ENCODE measurements around the gene B4GALNT4.
"Not testable (repeated sequence)": the region's sequence is repeated elsewhere in the genome, so short reads cannot be mapped to it uniquely, and the experiment has no call there.

Gene B4GALNT4

DNA sequence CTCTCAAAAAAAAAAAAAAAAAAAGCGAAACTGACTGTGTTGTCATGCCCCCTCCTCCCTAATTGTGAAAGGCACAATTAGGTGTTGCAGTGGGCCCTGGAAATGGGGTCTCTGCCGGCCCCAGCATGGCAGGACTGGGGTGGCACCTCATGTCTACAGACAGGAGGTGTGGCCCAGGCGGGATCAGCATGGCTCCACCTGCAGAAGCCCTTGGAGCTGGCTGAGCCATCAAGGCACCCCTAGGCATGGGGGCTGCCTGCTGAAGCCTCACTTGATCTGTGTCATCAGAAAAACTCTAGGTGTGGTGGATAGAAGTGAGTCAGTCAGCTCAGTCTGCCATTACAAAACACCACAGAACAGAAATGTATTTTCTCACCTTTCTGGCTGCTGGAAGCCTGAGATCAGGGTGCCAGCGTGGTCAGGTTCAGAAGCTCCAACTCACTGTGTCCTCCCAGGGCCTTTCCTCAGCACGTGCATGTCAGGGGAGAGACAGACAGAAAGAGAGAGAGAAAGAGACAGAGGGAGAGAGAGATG is 10.1 kb upstream of the B4GALNT4 start:
- no peak for DNase-seq (ENCODE audit: low read depth)

DNA sequence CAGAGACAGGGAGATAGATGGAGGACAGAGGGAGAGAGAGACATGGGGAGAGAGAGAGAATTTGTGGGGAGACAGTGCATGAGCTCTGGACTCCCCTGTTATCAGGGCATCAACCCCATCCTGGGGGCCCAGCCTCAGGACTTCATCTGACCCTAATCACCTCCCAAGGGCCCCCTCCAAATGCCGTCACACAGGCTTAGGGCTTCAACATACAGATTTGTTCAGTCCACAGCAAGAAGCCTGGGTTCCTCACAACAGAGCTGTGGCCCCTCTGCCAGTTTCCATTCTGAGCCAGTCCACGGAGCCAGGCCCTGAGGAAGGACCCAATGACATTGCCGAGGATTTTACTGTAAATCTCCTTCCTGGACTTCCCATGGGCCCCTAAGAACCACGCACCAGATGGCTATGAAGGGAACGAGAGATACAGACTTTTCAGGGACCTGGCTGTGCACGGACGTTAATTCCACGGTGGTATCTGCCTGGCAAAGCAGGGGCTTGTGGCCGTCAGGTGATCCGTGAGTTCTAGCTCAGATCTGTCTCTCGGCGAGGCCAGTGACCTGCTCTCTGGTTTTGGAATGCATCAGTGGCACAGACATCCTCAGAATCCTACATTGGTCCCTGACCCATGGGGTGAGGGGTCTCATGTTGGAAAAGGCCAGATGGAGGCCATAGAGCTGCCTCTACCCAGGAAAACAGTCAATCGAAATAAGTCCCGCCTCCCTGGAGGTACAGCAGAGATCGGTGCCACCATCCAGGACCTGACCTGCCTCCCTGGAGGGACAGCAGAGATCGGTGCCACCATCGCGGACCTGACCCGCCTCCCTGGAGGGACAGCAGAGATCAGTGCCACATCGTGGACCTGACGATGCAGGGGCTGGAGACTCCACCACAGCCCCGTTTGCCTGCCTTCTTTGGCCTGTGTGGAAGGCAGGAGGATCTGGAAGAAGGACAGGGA is 8.7 kb upstream of the B4GALNT4 start:
- no peak for DNase-seq (ENCODE audit: low read depth)

GRCh38 chr11:362642-363442 is 6.5 kb upstream of the B4GALNT4 start:
- no peak for DNase-seq (ENCODE audit: low read depth)

GRCh38 chr11:363443-363805 is 5.9 kb upstream of the B4GALNT4 start:
- DNase-seq (ENCODE audit: low read depth), result not testable (repeated sequence)

GRCh38 chr11:363948-364761 is 5.1 kb upstream of the B4GALNT4 start:
- DNase-seq (ENCODE audit: low read depth), result peak; percentile 59

GRCh38 chr11:364991-365725 is 4.1 kb upstream of the B4GALNT4 start:
- no peak for DNase-seq (ENCODE audit: low read depth)

DNA sequence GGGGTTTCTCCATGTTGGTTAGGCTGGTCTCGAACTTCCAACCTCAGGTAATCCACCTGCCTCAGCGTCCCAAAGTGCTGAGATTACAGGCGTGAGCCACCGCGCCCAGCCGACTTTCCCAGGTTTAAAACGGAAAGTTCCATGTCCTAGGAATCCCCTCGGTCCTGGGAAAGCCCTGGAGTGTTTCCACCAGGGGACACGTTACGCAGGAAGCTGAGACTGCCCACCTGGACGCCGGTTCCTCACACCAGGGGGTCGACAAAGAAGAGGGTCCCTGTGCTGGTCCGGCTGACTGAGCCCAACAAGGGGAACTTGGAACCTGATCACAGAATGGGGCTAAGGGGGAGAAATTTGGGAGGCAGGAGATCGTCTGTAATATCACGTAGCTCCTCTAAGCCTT is 3.5 kb upstream of the B4GALNT4 start:
- no peak for DNase-seq (ENCODE audit: low read depth)

DNA sequence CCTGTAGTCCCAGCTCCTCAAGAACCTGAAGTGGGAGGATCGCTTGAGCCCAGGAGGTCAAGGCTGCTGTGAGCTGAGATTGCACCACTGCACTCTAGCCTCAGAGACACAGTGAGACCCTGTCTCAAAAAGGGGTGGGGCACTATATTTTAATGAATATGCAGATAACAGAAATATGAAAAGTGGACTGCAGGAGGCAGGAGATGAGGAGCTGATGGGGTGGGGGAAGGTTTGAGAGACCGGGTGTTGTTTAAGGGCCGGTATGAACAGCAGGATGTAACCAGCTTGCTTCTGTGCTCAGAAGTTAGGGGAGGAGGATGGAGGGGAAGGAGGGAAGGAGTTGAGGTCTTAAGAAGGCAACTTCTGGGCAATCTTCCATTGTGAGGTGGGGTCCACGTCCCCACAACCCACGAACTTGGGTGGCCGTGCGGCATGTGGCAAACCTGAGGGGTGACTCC is 1.3 kb upstream of the B4GALNT4 start:
- DNase-seq (ENCODE audit: low read depth), result no peak

DNA sequence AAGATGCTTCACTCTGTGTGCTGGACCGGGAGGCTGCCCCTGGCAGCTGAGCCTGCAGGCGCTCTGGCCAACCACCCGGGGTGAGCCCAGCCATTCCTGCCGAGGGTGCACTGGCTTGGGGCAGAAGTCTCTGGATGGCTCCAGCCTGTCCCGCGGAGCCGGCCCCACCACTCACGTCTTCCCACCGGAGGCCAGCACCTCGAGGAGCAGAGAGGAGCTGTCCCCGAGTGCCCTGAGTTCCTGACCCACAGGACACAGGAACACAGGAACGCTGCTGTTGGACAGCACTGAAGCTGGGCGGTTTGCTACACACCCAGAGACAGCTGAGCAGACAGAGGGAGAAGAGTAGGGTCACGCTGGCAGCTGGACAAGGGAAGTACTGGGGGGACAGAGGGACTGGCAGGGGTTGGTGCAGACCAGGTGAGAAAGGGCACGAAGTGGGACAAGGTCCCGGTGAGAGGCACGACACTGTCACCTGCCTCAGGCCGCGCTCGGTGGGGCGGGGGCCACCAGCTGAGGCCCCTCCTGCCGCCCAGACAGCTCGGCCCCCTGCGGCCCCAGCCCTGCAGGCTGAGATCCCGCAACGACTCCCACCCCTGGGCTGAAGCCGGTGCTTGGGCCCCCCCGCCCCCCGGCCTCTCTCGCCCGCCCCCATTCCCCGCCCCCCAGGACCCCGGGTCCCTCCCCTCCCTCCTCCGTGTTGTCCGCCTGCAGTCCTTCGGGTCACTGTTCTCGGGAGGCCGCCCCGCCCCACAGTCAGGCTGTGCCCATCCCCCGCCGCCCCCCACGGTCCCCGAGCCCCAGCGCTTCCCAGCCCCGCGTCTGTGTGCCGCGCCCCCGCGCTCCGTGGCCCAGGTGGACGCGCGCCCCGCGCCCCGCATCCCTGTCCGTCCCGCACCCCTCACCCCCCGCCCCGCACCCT is 624 bp upstream of the B4GALNT4 start:
- DNase-seq (ENCODE audit: low read depth), result no peak

GRCh38 chr11:370070-370941 is 1.0 kb downstream of the B4GALNT4 start:
- DNase-seq (ENCODE audit: low read depth), result no peak

DNA sequence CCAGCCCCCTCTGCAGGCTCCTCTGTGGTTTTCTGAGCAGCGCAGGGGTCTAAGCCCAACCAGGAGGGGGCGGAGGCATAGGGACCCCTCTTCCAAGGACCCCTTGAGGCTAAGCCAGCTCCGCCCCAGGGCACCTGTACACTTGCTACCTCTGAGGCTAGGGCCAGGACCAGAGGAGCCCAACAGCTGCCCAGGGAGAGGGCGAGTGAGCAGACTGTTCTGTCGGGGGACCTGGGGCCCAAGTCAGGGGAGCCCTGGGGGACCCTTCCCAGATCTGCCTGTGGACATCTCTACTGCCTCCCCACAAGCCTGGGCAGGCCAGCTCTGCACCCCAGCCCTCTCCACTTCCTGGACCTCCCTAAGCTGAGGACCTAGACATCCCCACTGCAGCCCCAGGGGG is 1.8 kb downstream of the B4GALNT4 start:
- no peak for DNase-seq (ENCODE audit: low read depth)

GRCh38 chr11:371716-372590 is 2.7 kb downstream of the B4GALNT4 start:
- DNase-seq (ENCODE audit: low read depth), result no peak

- no peak for DNase-seq (ENCODE audit: low read depth)
Observed at GRCh38 chr11:372809-373715, 3.8 kb downstream of the B4GALNT4 start.

DNA sequence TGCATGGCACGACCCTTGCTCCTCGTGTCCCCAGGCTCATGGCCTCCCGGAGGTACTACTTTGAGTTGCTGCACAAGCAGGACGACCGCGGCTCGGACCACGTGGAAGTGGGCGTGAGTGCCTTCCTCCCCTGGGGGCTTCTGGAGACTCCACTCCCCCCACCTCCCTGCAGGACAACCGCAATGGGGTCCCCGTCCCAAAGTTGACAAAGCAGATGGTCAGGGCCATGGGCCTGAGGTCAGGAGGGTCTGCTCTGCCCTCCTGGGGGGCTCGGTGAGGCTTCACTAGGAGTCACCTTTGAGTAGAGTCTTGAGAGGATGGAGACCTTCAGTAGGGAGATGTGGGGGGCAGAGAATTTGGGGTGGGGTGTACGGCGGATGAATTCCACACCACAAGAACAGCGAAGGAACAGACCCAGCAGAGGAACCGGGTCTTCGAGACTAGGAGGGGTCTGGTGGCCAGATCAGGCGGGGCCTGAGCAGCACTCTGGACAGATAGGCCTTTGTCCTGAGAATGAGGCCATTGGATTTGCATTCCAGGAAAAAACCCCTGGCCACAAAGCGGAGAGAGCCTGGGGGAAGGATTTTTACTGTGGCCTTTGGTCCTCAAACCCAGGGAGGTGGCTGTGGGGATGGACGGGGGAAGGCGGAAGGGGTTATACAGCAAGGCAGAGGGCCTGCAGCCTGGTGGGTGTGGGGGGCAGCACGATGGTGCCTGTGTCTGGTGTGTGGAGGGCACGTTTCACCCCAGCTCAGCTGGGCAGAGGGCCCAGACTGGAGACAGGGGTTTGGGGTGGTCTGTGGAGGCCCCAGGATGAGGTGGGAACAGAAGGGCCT is 4.6 kb downstream of the B4GALNT4 start:
- DNase-seq (ENCODE audit: low read depth), result no peak

- DNase-seq (ENCODE audit: low read depth), result no peak
Observed at GRCh38 chr11:375065-376025, 6.0 kb downstream of the B4GALNT4 start.
